Measurements from ENCODE around the gene GABRG3.

DNA sequence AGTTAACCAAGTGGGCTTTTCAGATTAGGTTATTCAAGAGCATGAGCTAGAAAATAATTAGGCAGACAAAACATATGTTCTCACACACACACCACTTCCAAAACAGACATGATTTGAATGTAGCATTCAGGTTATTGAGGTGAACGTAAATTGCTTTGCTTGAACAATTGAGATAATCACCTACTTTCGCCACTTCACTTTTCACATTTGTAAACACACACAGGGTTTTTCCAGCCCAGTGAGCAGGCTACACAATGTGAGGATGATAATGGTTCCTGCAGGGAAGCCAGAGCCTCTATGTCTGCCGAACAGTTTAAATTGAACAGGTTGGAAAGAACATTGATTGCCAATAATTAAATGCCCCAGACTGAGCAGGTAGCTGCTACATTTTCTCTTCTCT is 567.3 kb downstream of the GABRG3 start:
- TF ChIP-seq, protein P1, sequence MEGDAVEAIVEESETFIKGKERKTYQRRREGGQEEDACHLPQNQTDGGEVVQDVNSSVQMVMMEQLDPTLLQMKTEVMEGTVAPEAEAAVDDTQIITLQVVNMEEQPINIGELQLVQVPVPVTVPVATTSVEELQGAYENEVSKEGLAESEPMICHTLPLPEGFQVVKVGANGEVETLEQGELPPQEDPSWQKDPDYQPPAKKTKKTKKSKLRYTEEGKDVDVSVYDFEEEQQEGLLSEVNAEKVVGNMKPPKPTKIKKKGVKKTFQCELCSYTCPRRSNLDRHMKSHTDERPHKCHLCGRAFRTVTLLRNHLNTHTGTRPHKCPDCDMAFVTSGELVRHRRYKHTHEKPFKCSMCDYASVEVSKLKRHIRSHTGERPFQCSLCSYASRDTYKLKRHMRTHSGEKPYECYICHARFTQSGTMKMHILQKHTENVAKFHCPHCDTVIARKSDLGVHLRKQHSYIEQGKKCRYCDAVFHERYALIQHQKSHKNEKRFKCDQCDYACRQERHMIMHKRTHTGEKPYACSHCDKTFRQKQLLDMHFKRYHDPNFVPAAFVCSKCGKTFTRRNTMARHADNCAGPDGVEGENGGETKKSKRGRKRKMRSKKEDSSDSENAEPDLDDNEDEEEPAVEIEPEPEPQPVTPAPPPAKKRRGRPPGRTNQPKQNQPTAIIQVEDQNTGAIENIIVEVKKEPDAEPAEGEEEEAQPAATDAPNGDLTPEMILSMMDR (IDR thresholded peaks at IDR 0.05) = no peak
- no peak for TF ChIP-seq POLR2A (IDR thresholded peaks at IDR 0.05)

Measured in heart left ventricle (tissue), 13 donors.